HG03039 (cell line): ENCODE data around the gene LRRC4C.
A peak's percentile ranks its signal among the peaks of the same experiment; 100 is the strongest.

Experiments
- ATAC-seq: cut with Tn5 transposase; IDR thresholded peaks from one replicate; pipeline ENCODE4 v1.9.1; 2021; ENCODE audit warnings: mild to moderate bottlenecking, moderate library complexity; ENCODE audit not compliant: unreplicated experiment

Gene LRRC4C

GRCh38 chr11:41419901-41420300, 39.6 kb downstream of the LRRC4C start:
- ATAC-seq: no peak

GRCh38 chr11:41414771-41415440, 44.5 kb downstream of the LRRC4C start:
- no peak for ATAC-seq

- peak; percentile 97 for ATAC-seq
Measured at GRCh38 chr11:41413843-41414242, 45.6 kb downstream of the LRRC4C start.

- no peak for ATAC-seq
Measured at GRCh38 chr11:41405812-41406211, 53.6 kb downstream of the LRRC4C start.

- no peak for ATAC-seq
Measured at GRCh38 chr11:41404109-41404508, 55.3 kb downstream of the LRRC4C start.

- no peak for ATAC-seq
Measured at GRCh38 chr11:41403458-41403857, 56.0 kb downstream of the LRRC4C start.

GRCh38 chr11:41400819-41401382, 58.6 kb downstream of the LRRC4C start:
- no peak for ATAC-seq

- no peak for ATAC-seq
Measured at GRCh38 chr11:41400124-41400523, 59.3 kb downstream of the LRRC4C start.

GRCh38 chr11:41399323-41399722, 60.1 kb downstream of the LRRC4C start:
- ATAC-seq: no peak

- ATAC-seq: no peak
Measured at GRCh38 chr11:41398175-41398574, 61.3 kb downstream of the LRRC4C start.

GRCh38 chr11:41394521-41395195, 64.8 kb downstream of the LRRC4C start:
- ATAC-seq: no peak

- no peak for ATAC-seq
Measured at GRCh38 chr11:41392596-41392995, 66.9 kb downstream of the LRRC4C start.

- ATAC-seq: no peak
Measured at GRCh38 chr11:41389623-41390130, 69.8 kb downstream of the LRRC4C start.

GRCh38 chr11:41384329-41384728, 75.1 kb downstream of the LRRC4C start:
- ATAC-seq: no peak

- no peak for ATAC-seq
Measured at GRCh38 chr11:41383768-41384167, 75.7 kb downstream of the LRRC4C start.

- ATAC-seq: no peak
Measured at GRCh38 chr11:41382927-41383326, 76.5 kb downstream of the LRRC4C start.

- no peak for ATAC-seq
Measured at GRCh38 chr11:41379084-41379483, 80.4 kb downstream of the LRRC4C start.

- no peak for ATAC-seq
Measured at GRCh38 chr11:41377709-41378394, 81.6 kb downstream of the LRRC4C start.

- ATAC-seq: no peak
Measured at GRCh38 chr11:41351825-41352224, 107.6 kb downstream of the LRRC4C start.

GRCh38 chr11:41346042-41346441, 113.4 kb downstream of the LRRC4C start:
- no peak for ATAC-seq
